ENCODE measurements around the gene TOMM34. TPM values are rescaled to one million over a fixed set of nuclear protein-coding genes. Genes with fewer than 3 reads are reported as not detected.

TOMM34 gene
- total RNA-seq, 1 donor from 2014 or later: 16.0 TPM

GRCh38 chr20:44917399-44917798 lies 42.8 kb downstream of the TOMM34 start:
- no peak for TF ChIP-seq CTCF (IDR thresholded peaks at IDR 0.05)
- DNase-seq (no peak), ATAC-seq (no peak)
- H3K4me1 ChIP-seq: no peaks in the 10 kb centered on the region
- H3K9me3 ChIP-seq: no peaks in the 10 kb centered on the region
- no peak overlapping the region for H3K4me3 ChIP-seq
- H3K27ac ChIP-seq: no peak overlapping the region
- intact Hi-C loops (cut with DNase I): no loop called here
- H3K27me3 ChIP-seq: no peaks in the 10 kb centered on the region
- peaks cover 11% of the 10 kb centered on the region for H3K36me3 ChIP-seq

GRCh38 chr20:44916586-44916985 lies 43.6 kb downstream of the TOMM34 start:
- no peaks in the 10 kb centered on the region for H3K27me3 ChIP-seq
- ATAC-seq (no peak), DNase-seq (no peak)
- peaks cover 9% of the 10 kb centered on the region for H3K36me3 ChIP-seq
- H3K9me3 ChIP-seq: no peaks in the 10 kb centered on the region
- no peak overlapping the region for H3K4me3 ChIP-seq
- TF ChIP-seq CTCF (IDR thresholded peaks at IDR 0.05): no peak
- H3K27ac ChIP-seq: no peak overlapping the region
- no peaks in the 10 kb centered on the region for H3K4me1 ChIP-seq
- intact Hi-C loops (cut with DNase I): no loop called here

- Histone ChIP-seq H3K36me3 (peaks cover 9% of the 10 kb centered on the region), H3K4me3 (no peak overlapping the region), H3K27me3 (no peaks in the 10 kb centered on the region), H3K4me1 (peaks cover 7% of the 10 kb centered on the region), H3K9me3 (no peaks in the 10 kb centered on the region), H3K27ac (no peak overlapping the region)
- intact Hi-C loops (cut with DNase I): no loop called here
- no peak for TF ChIP-seq CTCF (IDR thresholded peaks at IDR 0.05)
- no peak for ATAC-seq
- DNase-seq: no peak
Observed at GRCh38 chr20:44914924-44915323, 45.3 kb downstream of the TOMM34 start.

GRCh38 chr20:44912189-44912588 lies 48.0 kb downstream of the TOMM34 start:
- H3K4me3 ChIP-seq: no peak overlapping the region
- intact Hi-C loops (cut with DNase I): no loop called here
- no peak for TF ChIP-seq CTCF (IDR thresholded peaks at IDR 0.05)
- no peaks in the 10 kb centered on the region for H3K9me3 ChIP-seq
- peaks cover 7% of the 10 kb centered on the region for H3K4me1 ChIP-seq
- DNase-seq: no peak
- H3K27ac ChIP-seq: no peak overlapping the region
- ATAC-seq: no peak
- peaks cover 26% of the 10 kb centered on the region for H3K36me3 ChIP-seq
- H3K27me3 ChIP-seq: no peaks in the 10 kb centered on the region

DNA sequence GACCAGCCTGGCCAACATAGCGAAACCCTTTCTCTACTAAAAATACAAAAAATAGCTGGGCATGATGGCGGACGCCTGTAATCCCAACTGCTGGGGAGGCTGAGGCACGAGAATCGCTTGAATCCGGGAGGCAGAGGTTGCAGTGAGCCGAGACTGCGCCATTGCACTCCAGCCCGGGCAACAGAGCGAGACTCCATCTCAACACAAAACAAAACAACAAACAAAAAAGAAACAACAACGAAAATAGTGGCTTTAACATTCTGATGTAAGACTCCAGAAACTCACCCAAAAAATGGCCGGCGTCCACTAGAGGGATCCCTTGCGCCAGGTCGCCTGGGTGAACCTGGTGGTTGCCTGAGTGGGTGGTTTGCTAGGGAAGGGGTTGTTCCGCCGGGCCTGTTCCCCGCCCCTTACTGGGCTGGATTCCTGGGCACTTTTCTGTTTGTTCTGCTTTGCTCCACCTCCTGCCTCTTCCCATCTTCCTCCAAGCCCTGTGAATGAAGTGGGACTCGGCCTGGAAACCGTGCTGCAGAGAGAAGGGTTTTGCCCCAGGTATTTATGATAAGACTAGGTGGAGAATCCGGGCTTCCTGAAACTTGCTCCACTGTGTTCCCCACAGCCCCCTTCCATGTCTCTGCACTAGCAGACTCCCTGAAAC lies 48.8 kb downstream of the TOMM34 start:
- intact Hi-C loops (cut with DNase I): no loop called here
- no peaks in the 10 kb centered on the region for H3K27me3 ChIP-seq

More for the DNA sequence above, 48.8 kb downstream of the TOMM34 start:
- ATAC-seq: peak; percentile 88
- Histone ChIP-seq H3K4me3 (peak overlapping the region; percentile 65), H3K9me3 (no peaks in the 10 kb centered on the region), H3K4me1 (peaks cover 7% of the 10 kb centered on the region), H3K27ac (peak overlapping the region; percentile 13), H3K36me3 (peaks cover 34% of the 10 kb centered on the region)
- DNase-seq: peak; percentile 89
- peak; percentile 42 for TF ChIP-seq CTCF (IDR thresholded peaks at IDR 0.05)

All from upper lobe of right lung (tissue), 1 donor.